HT-29 (cell line): ENCODE results near the gene TXNIP. TPM values are rescaled to one million over a fixed set of nuclear protein-coding genes. Genes with fewer than 3 reads are reported as not detected.

Experiments
- DNase-seq: peaks from one replicate; pipeline ENCODE4 v3.0.0-alpha.2; 2015; ENCODE audit warnings: low spot score
- total RNA-seq: library from RNA; depleted of rRNA; stranded (reverse); fragments of >200 nt; shearing (Covaris generic); gene quantifications from 2 replicates; pipeline ENCODE4 v1.2.3, GENCODE V29; 2014

The TXNIP gene
- total RNA-seq, 1 experiment from 2014 or later = 46.6 TPM

DNA sequence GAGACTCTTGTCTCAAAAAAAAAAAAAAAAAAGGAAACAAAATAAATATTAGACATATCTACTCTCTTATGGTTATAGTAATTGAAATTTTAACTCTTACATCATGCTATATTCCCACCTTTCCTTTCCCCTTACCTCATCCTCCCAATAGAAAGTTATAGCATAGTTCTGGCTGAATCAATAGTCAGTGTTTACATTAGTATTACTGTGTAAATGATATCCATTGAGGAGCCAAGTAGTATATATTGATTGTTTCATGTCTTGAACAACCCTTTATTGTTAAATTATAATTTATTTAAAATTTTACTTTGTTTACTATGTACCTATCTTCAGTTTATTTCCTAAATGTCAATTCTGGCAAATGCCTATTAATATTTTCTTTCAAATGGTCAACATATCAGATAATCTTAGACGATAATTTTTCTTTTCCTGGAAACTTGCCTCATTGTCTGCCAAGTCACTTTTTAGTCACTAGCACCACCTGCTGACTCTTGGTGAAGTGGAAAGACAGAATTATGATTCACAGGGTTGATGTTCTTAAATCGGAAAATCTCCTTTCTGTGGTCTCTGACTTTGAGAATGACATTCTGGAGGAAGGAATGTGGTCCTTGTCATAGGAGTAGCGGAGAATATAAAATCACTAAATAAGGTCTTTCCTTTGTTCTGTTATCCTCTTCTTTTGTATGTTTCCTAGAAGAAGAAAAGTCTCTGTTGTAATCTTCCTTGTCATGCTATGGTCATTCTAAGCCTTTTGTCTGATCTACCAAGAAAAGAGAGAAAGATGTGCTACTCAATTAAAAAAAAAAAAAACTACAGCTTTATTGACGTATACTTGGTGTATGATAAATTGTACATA lies 16.6 kb upstream of the TXNIP start:
- peak; percentile 92 for DNase-seq

DNA sequence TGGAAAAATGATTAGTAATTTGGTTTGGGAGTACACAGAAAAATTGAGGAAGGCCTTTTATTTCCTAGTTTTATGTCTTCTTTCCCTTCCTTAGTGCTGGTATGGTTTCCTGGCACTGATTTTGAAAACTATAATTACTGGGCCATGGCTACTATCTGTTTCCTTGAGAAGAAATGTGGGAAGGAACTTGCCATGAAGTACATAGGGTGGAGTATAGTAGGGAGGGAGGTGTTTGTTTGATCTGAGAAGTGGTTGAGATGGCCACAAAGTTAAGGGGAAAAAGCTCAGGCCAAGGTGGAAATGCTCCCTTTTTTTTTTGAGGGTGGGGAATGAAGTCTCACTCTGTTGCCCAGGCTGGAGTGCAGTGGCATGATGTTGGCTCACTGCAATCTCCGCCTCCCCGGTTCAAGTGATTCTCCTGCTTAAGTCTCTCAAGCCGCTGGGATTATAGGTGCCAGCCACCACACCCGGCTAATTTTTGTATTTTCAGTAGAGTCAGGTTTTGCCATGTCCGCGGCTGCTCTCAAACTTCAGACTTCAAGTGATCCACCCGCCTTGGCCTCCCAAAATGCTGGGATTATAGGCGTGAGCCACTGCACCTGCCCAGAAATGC lies 13.9 kb upstream of the TXNIP start:
- peak; percentile 47 for DNase-seq

DNA sequence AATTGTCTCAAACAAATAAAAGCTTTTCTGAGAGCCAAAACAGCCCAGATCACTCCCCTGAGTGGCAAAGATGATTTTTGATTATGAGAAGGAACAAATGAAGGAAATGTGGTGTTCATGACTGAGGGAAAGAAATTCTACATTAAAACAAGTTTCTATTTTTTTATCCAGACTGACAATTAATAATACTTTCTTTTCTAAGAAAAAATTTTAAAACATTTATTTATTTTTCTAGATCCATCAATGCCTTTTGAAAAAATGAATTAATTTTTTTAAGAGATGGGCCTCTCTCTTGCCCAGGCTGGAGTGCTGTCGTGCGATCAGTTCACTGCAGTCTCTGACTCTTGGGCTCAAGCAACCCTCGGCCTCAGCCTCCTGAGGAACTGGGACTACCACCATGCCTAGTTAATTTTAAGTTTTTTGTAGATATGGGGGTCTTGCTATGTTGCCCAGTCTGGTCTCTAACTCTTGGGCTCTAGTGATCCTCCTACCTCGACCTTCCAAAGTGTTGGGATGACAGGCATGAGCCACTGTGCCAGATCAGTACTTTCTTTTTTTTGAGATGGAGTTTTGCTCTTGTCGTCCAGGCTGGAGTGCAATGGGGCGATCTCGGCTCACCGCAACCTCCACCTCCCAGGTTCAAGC lies 11.2 kb upstream of the TXNIP start:
- no peak for DNase-seq

DNA sequence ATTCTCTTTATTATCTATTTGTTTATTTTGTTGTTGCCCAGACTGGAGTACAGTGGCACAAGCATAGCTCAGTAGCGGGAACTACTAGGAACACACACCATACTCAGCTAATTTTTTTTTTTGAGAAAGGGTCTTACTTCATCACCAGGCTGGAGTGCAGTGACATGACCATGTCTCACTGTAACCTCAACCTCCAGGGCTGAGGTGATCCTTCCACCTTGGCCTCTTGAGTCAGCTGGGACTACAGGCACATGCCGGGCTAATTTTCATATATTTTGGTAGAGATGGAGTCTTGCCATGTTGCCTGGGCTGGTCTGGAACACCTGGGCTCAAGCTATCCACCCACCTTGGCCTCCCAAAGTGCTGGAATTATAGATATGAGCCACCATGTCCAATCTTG lies 5.3 kb upstream of the TXNIP start:
- DNase-seq = no peak

DNA sequence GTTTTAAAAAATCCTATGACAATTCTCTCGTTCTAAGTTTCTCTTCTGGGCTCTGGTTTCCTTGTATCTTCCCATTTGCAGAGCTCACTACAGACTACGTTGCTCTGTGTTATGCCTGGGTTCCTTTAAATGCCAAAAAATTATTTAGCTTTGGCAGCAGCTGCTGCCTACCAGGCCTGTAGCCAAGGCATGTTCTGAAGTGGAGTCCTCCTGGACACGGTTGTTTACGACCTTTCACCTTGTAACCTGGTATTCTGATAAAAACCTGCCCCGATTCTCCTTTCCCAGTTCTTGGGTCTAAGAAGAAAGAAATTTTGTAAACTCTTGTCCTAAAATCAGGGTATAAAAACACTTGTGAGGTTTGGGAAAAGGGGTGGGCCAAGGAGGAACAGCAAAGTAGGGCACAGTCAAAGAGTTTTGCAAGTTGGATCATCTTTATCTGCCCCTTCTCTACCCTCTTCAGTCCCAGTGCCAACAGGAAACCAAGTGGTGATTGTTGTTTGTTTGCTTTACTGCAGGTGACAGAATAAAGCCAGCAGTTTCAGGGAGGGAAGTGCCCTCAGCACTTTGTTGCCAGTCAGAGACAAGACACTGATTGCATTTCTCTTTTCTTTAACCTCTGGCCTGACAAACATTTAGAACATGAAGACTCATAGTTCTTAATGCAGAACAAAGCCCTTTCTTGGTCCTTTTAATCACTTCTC lies 3.1 kb upstream of the TXNIP start:
- DNase-seq = peak; percentile 62

DNA sequence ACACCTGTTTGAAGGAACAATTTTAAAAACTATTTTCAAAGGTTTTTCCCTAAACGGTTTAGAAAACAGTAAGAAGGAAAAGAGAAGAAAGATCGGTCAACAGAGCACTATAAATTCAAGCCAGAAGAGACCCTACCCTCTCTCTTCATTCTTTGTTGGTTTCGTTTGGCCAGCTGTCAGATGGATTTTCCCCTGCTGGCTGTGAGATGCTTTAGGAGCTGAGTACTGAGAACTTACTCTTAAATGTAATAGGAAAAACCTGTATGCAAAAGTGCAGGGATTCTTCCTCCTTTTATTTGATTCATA lies 1.3 kb upstream of the TXNIP start:
- DNase-seq = no peak

DNA sequence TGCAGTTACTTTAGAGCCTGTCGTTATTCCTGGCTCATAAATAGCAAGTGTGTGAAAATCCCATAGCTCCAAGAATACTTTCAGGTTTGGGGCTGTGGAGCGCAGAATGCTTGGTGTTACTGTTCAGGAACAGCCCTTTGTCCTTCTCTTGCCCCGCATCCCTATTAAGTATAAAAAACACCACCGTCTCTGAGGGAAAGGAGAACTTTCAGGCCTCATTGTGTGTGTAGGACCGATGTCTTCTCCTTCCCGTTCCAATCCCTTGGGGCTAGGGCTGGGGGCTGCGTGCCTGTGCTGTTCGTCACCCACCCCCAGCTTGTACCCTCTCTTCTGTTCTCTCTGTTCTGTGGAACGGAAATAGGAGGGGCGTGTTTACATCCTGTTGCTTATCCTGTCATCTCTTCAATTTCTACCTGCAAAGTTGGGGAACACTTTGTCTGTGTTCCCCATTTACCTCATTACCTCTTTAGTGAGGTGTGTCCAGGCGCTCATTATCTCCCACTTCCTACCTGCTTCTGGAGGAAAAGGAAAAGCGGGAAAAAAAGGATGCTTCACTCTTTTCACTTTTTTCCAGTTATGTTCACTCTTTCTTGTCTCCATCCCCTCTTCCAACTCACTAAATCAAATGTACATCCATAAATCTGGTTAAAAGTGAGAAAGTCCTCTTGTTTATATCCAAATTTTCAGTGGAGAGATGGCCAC lies 788 bp upstream of the TXNIP start:
- DNase-seq = peak; percentile 64

DNA sequence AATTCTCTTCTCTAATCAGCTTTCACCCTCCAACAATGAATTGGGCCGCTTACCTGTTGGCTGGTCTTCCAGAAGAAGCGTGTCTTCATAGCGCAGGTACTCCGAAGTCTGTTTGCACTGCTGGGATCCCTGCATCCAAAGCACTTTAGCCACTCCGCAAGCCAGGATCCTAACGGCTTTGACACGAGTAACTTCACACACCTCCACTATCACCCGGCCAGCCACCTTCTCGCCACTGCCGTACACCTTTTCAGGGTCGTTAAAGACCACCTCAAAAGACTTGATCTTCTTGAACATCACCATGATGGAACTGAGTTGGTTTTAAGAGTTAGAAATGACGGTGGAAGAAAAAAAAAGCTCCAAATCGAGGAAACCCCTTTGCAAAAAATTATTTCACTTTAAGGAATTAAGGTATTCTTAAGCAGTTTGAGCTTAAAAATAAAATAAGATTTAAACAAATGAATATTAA lies 381 bp downstream of the TXNIP start:
- peak; percentile 46 for DNase-seq

DNA sequence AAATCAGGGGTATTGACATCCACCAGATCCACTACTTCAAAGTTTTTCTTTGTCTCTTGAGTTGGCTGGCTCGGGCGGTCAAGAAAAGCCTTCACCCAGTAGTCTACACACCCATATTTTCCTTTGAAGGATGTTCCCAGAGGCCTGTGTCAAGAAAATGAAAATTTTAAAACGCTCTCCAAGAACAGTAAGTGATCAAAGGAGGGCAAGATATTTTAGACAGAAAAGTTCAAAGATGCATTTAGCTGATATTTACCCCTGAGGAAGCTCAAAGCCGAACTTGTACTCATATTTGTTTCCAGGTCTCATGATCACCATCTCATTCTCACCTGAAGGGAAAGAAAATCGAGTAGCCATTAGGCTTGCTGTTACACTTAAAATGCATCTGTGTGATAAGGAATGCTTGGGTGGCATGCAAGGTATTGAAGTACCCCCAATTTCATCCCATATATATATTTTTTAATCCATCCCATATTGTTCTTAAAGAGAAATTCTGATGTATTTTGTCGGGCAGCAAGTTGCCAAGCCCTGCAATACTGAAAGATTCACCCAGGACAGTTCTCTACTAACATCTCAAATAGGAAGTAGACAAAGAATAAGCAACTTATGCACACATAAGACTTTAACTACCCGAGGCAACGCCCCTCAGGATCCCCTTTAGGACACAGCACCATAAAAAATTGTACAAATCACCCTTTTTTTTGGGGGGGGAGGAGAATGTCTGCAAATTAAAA lies 1.1 kb downstream of the TXNIP start:
- no peak for DNase-seq

DNA sequence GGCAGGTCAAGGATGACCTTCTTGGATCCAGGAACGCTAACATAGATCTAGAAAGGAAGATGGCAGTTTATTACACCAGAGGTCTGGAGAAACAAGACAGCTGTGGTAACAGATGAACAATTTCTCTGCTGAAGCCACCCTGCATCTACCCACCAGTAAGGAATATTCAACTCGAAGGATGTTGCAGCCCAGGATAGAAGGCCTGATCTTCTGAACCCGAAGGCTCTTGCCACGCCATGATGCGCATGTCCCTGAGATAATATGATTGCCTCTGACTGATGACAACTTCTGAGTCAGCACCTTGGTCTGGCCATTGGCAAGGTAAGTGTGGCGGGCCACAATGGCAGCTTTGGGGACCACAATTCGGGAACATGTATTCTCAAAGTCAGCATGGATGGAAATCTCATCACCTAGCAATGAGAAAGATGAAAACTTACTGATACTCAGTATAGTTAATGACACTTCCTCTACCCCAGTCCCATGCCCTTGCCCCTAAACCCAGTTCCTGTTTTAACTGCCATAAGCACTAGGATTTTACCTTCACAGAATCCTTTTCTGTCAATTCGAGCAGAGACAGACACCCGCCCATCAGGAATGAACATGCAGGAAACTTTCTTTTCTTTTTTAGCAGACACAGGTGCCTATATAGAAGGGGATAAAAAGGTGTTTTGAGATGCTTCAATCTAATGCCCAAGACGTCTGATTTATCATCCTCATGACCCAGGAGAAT lies 1.8 kb downstream of the TXNIP start:
- DNase-seq = no peak

DNA sequence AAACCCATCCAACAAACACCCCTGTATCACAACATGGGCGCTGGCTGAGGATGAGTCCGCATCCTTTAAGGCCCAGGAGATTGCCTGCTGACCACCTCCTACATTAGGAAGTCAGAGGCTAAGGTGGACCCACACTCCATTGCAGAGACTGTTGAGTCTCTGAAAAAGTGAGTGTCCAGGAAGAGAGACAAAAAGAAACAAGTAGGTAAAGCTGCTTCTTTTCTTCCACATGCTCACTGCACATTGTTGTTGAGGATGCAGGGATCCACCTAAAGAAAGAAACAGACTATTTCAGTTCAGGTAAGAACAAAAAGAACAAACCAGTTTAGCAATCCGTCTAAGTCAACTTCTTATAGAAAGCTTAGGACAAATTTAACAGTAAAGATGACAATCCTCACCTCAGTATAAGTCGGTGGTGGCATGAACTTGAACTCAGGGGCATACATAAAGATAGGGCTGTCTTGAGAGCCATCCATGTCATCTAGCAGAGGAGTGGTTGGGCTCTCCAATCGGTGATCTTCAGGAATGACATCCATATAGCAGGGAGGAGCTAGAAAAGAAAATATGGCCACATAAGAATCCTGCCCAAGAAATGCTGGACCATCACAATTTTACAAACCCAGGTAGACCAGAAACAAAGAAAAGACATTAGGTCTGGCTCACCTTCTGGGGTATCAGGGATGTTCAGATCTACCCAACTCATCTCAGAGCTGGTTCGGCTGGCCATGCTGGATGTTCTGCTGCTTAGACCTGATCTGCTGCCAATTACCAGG lies 2.6 kb downstream of the TXNIP start:
- DNase-seq = no peak

DNA sequence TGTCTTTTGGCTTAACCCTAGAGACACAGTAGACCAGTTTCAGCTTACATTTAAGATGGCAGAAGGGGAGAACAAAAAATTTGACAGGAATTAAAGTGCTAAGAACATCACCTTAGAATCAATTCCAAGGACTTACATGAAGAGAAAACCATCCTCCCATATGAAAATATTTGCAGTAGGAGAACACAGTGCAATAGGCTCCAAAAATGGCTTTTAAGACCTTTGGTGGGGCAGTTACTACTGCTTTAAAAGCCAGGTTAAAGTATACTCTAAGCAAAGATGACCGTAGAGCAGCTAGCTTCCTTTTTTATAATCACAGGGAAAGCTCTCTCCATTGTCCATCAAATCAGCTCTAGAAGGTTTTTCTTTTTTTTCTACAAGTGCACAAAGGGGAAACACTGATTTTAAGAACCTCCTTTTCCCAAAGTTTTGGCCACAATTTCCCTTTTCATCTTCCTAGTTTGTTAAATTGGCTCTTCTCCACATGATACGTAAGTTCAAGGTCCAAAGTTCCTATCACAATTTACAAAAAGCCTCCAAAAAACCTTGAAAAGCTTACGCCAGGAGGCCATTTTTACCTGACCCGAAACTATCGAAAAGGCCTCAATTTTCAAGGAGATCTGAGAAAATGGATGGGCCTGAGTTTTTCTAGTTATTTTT lies 3.3 kb downstream of the TXNIP start:
- DNase-seq = no peak

DNA sequence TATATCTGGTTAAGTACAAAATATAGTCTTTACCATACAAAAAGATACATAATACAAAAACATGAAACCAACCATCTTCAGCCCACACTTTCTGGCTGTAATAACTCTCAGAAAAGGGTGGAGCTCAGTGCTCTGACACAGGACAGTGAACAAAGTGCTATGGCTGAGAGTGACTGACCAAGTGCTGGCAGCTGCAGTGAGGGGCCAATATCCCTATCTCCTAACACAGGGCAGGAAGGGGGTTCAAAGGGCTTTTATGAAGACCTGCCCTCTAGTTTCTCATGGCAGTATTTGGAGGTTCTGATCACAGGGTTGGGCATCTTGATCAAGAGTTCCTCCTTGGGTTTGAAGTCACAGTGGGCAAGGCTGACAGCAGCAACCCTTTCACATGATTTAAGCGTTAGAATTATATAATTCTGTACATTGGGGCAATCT lies 3.9 kb downstream of the TXNIP start:
- DNase-seq = no peak

DNA sequence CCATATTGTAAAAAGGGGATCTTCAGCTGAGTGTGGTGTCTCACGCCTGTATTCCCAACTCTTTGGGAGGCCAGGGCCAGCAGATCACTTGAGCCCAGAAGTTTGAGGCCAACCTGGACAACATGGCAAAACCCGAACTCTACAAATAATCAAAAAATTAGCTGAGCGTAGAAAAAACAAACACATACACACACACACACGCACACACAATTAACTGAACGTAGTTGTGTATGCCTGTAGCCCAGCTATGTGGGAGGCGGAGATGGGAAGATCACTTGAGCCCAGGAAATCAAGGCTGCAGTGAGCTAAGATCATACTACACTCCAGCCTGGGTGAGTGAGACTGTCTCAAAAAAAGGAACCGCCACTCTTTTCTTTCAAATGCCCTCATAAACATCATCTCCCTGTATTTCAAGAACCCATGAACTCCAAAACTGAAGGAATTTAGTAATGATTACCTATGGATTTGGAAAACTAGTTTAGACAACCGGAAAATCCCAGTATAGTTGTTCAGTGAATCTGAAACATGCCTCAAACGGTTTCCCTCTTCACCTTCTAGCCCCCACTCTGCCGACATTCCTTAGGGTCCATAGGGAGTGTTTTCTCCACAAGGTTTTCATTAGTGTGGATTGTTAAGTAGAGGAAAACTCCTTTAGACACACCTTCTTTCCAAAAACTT lies 4.5 kb downstream of the TXNIP start:
- DNase-seq = no peak

DNA sequence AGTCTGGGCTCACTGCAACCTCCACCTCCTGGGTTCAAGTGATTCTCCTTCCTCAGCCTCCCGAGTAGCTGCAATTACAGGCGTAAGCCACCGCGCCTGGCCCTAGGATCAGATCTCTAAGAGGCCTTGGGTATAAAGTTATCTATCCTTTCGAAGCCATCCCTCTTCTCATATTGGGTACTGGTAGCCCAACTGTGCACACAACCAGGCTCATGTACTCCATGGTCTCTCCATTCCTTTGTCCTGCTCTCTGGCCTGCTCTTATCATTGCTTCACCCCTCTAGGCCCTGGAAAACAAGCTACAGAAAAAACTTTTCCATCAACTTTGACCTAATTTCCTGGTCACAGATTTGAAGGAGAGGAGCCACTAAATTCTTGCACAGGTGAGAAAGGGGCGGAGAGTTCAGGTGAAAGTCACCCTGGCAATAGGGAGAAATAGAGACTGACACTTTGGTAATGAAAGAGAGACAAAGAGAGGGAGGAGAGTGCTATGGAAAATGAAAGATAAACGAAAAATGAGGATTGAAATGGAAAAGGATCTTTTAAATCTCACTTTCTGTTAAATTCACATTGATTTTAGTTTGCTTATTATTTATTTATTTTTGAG lies 6.0 kb downstream of the TXNIP start:
- DNase-seq = no peak

DNA sequence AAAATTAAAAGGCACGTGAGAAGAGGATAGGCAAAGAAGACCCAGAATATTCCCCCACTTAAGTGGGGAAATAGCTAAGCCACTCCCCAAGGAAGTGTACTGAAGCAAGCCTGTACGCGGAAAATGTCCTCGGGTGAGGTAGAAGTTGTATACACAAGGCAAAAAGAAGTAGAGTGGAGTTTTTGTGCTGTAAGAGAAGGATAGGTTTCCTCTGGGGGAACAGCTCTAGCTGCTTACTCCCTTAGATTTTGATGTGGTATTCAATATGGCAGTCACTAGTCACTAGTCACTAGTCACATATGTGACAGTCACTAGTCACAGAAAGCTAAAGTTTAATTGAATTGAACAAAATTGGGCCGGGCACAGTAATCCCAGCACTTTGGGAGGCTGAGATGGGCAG lies 7.6 kb downstream of the TXNIP start:
- DNase-seq = no peak

DNA sequence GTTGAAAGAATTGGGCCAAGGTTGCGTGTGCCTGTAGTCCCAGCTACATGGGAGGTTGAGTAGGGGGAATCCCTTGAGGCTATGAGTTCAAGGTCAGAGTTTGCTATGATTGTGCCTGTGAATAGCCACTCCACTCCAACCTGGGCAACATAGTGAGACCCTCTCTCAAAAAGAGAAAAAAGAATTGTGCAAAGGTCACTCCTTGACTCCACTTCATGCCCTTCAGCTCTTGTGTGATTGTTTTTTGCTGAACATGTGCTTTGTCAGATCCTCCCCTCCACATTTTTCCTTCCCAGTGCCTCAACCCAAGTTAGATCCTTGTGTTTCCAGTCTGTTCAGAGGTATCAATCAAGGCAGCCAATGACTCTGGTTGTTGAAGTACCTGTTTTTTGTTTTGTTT lies 8.5 kb downstream of the TXNIP start:
- no peak for DNase-seq

DNA sequence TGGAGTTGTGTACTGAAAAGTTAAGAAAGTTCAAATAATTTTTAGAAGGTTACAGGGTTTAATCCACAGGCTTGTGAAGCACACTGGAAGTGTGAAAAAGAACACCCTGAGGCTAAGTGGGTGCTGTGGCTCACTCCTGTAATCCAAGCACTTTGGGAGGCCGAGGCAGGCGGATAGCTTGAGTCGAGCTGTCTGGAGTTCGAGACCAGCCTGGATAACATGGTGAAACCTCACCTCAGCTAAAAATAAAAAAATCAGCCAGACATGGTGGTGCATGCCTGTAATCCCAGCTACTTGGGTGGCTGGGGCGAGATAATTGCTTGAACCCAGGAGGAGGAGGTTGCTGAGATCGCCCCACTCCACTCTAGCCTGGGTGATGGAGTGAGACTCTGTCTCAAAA lies 9.8 kb downstream of the TXNIP start:
- no peak for DNase-seq
